IPS-NIHi11 (cell line): ENCODE data around the gene CXADR.

Source experiments
- DNase-seq: peaks from one replicate; pipeline ENCODE4 v3.0.0; 2012; ENCODE audit warnings: mixed read lengths, low spot score

The CXADR gene

GRCh38 chr21:17542371-17543011 lies 29.6 kb downstream of the CXADR start:
- no peak for DNase-seq

GRCh38 chr21:17545007-17545406 lies 32.2 kb downstream of the CXADR start:
- no peak for DNase-seq

DNA sequence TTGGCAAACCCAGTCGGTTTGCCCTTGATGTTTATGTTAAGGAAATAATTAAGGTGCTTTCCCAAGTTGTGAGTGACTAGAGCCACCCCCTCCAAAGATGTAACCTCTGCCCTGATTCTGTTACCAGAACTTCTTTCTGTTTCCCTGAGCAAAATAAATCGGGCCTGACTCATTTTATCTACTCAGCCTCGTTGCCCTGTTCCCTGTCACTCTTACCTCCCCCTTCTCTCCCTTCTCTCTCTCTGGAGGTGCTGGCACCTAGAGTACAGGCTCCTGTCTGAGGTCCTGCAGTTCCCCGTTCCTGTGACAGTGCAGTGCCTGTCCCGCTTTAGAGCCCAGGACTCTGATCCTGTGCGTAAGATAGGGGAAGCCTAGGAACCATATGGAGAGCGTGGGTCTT lies 35.4 kb downstream of the CXADR start:
- DNase-seq: no peak

DNA sequence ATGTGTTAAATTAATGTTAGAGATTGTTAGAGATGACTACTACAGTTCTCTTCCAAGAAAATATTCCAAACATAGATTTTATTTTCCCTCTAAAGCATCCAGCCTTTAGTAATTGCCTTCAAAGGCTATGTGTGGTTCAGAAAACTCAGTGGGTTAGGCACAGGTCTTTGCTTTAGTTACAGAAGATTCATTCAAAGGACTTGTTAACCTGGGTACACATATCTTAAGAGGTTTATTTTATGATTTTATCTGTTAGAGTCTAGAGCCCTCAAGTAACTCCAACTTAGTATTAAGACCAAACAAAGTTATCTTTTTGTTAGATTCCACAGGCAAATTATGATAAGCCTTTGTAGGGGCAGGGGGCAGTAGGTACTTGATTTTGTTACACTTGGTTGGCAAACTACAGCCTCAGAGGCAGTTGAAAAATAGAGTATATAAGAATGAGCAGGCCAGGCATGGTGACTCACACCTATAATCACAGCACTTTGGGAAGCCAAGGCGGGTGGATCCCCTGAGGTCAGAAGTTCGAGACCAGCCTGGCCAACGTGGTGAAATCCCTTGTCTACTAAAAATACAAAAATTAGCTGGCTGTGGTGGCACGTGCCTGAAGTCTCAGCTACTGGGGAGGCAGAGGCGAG lies 37.9 kb downstream of the CXADR start:
- DNase-seq: no peak

GRCh38 chr21:17552410-17552809 lies 39.6 kb downstream of the CXADR start:
- no peak for DNase-seq

DNA sequence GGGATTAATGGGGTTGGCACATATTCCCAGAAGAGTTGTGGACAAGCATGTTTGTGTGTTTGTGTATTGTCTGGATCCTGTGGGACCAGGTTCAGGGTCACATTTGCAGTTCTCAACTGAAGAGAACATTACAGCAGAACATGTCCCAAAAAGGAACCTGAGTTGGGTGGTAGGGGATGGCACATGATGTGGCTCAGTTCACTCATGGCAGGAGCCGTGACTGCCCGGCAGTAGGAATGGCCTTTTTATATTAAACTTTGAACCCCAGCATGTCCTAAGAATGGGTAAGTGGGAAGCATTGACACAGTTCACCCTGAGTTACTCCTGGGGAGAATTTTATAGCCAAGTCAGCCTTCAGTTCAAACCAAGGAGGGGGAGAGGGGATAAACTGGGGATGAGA lies 41.3 kb downstream of the CXADR start:
- DNase-seq: no peak

GRCh38 chr21:17554679-17555465 lies 42.0 kb downstream of the CXADR start:
- DNase-seq: peak; percentile 59

GRCh38 chr21:17560377-17561025 lies 47.7 kb downstream of the CXADR start:
- DNase-seq: no peak

GRCh38 chr21:17570786-17571185 lies 57.9 kb downstream of the CXADR start:
- DNase-seq: no peak

- DNase-seq: no peak
Observed at GRCh38 chr21:17572431-17572830, 59.6 kb downstream of the CXADR start.

GRCh38 chr21:17575076-17575475 lies 62.2 kb downstream of the CXADR start:
- DNase-seq: no peak

GRCh38 chr21:17576080-17576835 lies 63.4 kb downstream of the CXADR start:
- DNase-seq: no peak

- DNase-seq: no peak
Observed at GRCh38 chr21:17577701-17578100, 64.9 kb downstream of the CXADR start.

DNA sequence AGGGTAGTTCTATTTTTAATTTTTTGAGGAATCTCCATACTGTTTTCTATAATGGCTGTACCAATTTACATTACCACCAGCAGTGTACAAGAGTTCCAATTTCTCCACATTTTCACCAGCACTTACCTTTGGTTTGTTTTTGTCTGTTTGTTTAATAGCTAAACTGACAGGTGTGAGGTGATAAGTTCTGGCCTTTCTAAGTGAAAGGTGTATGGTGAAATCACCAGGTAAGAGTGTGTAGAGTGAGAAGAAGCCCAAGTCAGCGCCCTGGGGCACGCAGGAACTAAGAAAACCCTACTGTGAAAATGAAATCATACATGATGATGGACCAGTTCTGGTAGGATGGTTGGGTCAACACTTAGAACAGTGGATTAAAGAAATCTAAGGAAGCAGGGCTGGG lies 65.3 kb downstream of the CXADR start:
- DNase-seq: no peak

GRCh38 chr21:17578876-17579275 lies 66.0 kb downstream of the CXADR start:
- no peak for DNase-seq

DNA sequence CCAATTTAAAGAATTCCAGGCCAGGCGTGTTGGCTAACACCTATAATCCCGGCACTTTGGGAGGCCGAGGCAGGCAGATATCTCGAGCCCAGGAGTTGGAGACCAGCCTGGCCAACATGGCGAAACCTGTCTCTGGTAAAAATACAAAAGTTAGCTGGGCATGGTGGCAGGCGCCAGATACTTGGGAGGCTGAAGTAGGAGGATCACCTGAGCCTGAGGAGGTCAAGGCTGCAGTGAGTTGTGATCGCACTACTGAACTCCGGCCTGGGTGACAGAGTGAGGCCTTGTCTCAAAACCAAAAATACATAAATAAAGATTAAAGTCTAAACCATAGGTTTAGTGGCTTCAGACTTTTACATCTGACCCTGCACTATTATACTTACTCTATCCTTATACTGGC lies 67.5 kb downstream of the CXADR start:
- no peak for DNase-seq

DNA sequence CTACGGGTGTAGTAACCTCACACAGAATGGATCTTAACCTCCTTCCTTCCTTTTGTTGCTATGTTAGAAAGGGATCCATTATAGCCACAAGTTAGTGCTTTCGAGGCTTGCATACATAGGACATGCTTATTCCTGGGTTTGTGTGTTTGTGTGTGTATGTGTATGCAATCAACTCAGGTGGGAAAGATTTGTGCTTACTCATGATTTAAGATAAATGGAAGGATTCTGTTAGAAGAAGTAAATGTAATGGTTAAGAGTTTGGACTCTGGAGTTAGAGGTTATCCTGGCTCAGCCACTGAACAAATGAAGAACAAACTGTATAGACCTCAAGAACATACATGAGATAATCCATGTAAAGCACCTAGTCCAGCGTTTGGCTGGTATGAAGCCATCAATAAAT lies 71.1 kb downstream of the CXADR start:
- DNase-seq: no peak

- DNase-seq: peak; percentile 18
Observed at GRCh38 chr21:17585875-17586450, 73.1 kb downstream of the CXADR start.

DNA sequence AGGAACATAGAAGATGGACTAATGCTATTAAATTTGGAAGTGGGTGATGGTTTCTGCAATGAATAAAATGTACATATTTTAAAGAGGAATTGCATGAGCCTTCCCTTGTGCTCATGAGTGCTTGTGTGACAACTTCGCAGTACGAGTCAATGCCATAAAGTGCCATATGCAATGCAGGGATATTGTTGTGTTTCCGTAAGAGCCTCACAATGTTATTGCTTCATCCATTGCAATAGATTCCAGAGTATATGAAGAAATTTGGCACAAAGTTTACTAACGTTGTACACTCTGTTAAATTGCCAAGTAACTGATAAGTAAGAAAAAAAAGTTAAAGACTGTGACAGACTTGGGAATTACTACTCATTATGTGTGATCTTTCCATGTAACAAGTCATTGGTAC lies 77.6 kb downstream of the CXADR start:
- DNase-seq: no peak

DNA sequence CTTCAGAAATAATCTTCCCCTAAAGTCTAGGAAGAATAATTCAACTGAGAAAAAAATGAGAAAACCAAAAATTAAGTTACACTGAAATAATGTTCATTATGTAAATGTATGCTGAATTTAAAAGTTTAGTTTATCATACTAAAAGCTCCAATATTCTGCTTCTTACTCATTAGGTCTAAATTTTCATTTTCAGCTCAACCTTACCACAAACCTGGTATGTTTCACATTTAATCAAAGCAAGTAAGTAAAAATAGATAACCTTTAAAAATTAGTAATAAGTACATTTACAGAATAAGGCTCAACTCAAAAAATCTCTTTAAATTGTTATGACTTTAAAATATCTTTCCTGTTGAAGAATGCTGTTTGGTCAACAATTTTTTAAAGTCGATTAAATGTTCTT lies 84.8 kb downstream of the CXADR start:
- no peak for DNase-seq

DNA sequence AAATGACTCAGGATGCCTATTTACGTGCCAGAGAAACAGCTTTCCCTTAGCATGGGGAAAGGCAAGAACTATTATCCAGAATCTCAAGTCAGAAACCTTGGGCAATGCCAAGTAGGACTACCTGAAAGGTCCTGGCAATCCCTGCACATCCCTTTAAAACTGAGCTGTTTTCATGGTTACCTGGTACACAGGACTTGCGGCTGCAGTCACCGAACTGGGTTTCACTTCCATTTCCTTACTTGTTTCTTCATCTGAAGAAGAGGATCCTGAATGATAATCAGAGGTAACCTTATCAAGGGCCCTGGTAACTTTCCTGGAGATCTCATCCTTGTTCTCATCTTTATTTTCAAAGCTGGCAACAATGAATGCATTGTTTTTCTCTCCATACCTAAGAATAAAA lies 85.6 kb downstream of the CXADR start:
- no peak for DNase-seq

- DNase-seq: no peak
Observed at GRCh38 chr21:17602874-17603273, 90.0 kb downstream of the CXADR start.
